K562 treated with DMSO at 1 percent for 12 hours (cell line): ENCODE results near the gene NSD2. TPM values are rescaled to one million over a fixed set of nuclear protein-coding genes. Genes with fewer than 3 reads are reported as not detected.

Experiments used
- total RNA-seq: library from RNA; unstranded; fragments of 300-600 nt; gene quantifications from 2 replicates; pipeline ENCODE4 v1.2.3, GENCODE V29; 2022; ENCODE audit not compliant: insufficient read depth

NSD2 gene
- total RNA-seq: 22.8 and 69.6 TPM in 2 replicates

DNA sequence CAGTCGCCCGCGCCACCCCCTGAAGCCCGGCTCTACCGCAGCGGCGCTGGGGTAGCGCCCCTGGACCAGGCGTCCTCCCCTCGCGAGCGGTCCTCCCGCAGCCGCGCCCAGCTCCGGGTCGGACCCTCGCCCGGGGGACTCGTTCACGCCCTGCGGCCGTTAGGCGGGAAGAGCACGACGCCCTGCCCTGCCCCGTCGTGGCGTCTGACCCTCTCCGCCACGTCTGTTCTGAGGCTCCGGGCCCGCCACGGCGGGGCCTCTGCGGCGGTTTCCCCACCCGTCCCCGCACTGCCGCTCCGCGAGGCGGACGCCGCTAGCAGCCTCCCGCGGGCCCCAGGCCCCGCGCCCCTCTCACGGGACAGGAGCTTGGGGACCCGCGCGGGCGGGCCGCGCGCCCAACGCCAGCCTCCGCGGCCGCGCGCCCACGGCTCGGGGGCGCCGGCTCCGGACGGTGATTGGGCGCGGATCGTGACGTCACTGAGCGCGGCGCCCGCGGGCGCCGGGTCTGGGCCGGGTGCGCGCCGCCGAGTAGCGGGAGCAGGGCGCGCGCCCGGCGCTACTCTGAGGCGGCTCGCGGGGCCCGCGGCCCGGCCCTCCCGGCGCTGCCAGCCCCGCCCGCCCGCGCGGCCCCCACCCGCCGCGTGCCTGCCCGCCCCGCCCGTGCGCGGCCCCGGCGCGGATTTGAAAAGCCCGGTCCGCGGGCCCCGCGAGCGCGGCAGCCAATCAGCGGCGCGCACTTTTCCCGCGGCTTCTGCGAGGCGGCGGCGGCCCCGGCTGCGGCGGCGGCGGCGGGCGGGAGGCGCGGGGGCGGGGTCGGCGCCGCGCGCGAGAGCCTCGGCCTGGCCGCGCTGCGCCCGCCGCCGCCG lies at the start of gene NSD2:
TSS of gene NSD2 (plus strand) at position 816 of the 866 bp plus-strand sequence. CDS start 29,262 bp downstream, outside the sequence.

DNA sequence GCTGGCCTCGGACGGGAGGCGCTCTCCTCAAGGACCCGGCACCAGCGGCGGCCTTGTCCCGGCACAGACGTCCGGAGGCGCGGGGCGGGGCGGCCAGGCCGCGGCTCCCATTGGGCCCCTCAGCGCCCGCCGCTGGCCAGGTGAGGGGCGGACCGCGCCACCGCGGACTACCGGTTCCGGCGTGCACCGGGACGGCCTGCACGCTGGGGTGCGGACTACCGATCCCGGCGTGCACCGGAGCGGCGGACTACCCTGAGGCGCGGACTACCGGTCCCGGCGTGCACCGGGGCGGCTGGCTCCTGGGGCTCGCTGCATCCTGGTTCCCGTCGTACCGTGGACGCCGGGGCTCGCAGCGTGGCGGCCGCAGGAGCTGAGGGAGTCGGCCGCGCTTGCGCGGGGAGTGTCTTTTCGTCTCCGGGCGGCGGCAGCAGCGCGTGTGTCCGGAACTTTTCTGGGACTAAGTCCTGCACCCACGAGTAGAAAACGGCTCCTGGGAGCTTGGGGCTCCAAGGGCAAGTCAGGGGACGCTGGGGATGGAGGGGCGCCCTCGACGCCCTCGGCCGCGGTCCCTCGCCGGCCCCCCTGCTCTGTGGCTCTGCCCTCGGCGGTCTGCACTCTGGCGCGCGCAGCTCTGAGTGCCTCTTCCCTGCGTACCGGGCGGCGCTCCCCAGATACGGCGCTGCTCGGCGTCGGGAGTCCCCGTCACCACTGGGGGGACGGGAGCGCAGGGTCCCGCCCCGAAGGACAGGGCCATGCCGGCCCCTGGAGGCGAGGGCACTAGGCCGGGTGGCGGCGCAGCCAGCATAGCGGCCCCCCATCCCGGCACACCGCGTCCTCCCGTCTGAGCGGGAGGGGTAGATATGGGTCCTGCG lies 14.9 kb upstream of the NSD2 start, which contains the start of gene LETM1:
TSS of gene LETM1 (minus strand) at position 86 of the 872 bp plus-strand sequence. CDS start 206 bp downstream, outside the sequence.

GRCh38 chr4:2008921-2009650 lies 137.9 kb downstream of the NSD2 start, which contains the start of gene NELFA:
Gene NELFA, minus strand, starts transcription at chr4:2008974. Its CDS starts 15 bp downstream, at chr4:2008959.

Other genes starting within 250 kb of the NSD2 start
- gene FAM53A, start 187.1 kb upstream of the NSD2 start, total RNA-seq: 1.1 and 1.4 TPM in 2 replicates
- 80.5 and 137 TPM in 2 replicates for gene SLBP, start 159.1 kb upstream of the NSD2 start, total RNA-seq
- gene TMEM129, start 150.1 kb upstream of the NSD2 start, total RNA-seq: 38.7 and 50.1 TPM in 2 replicates
- 91.2 and 115 TPM in 2 replicates for gene TACC3, start 149.9 kb upstream of the NSD2 start, total RNA-seq
- gene FGFR3, start 78.1 kb upstream of the NSD2 start, total RNA-seq: 5.9 and 13.7 TPM in 2 replicates
- 16.2 and 27.9 TPM in 2 replicates for gene LETM1, start 15.2 kb upstream of the NSD2 start, total RNA-seq
- gene NELFA, start 137.6 kb downstream of the NSD2 start, total RNA-seq: 42.5 and 55.0 TPM in 2 replicates
- 1.8 and 3.3 TPM in 2 replicates for gene NAT8L, start 187.9 kb downstream of the NSD2 start, total RNA-seq